Neural cell (in vitro differentiated cells): Measurements from ENCODE around the gene DPP6.

Experiments used
- CTCF ChIP-seq: fragments of 450-650 bp; IDR thresholded peaks from 2 replicates; pipeline ENCODE4 v1.5.1; 2014; ENCODE audit warnings: antibody characterized with exemption, mild to moderate bottlenecking, moderate library complexity; ENCODE audit not compliant: poor library complexity, severe bottlenecking
- EZH2 ChIP-seq: fragments of 200-600, 300-800 bp; shearing (Covaris generic), sonication (generic); IDR thresholded peaks from 2 replicates; pipeline ENCODE4 v1.6.1; 2014; ENCODE audit warnings: antibody characterized with exemption, low read length, borderline replicate concordance, mild to moderate bottlenecking; ENCODE audit not compliant: insufficient read depth, poor library complexity, severe bottlenecking
- POLR2AphosphoS5 ChIP-seq: IDR thresholded peaks from 2 replicates; pipeline ENCODE4 v1.6.1; 2012
- SMC3 ChIP-seq: fragments of 450-650 bp; conservative IDR thresholded peaks from 2 replicates; pipeline ENCODE4 v1.6.1; 2014; ENCODE audit warnings: antibody characterized with exemption, mild to moderate bottlenecking, moderate library complexity; ENCODE audit not compliant: poor library complexity
- TAF1 ChIP-seq: IDR thresholded peaks from 2 replicates; pipeline ENCODE4 v1.6.1; 2012; ENCODE audit warnings: low read depth
- TF ChIP-seq, protein P1 (sequence below): IDR thresholded peaks from 2 replicates; pipeline ENCODE4 v1.6.1; 2012; ENCODE audit warnings: borderline replicate concordance

- TF ChIP-seq EZH2 (no peak), CTCF (no peak), POLR2AphosphoS5 (no peak), SMC3 (no peak), TAF1 (no peak)
- TF ChIP-seq, protein P1, sequence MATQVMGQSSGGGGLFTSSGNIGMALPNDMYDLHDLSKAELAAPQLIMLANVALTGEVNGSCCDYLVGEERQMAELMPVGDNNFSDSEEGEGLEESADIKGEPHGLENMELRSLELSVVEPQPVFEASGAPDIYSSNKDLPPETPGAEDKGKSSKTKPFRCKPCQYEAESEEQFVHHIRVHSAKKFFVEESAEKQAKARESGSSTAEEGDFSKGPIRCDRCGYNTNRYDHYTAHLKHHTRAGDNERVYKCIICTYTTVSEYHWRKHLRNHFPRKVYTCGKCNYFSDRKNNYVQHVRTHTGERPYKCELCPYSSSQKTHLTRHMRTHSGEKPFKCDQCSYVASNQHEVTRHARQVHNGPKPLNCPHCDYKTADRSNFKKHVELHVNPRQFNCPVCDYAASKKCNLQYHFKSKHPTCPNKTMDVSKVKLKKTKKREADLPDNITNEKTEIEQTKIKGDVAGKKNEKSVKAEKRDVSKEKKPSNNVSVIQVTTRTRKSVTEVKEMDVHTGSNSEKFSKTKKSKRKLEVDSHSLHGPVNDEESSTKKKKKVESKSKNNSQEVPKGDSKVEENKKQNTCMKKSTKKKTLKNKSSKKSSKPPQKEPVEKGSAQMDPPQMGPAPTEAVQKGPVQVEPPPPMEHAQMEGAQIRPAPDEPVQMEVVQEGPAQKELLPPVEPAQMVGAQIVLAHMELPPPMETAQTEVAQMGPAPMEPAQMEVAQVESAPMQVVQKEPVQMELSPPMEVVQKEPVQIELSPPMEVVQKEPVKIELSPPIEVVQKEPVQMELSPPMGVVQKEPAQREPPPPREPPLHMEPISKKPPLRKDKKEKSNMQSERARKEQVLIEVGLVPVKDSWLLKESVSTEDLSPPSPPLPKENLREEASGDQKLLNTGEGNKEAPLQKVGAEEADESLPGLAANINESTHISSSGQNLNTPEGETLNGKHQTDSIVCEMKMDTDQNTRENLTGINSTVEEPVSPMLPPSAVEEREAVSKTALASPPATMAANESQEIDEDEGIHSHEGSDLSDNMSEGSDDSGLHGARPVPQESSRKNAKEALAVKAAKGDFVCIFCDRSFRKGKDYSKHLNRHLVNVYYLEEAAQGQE: no peak
Measured at GRCh38 chr7:154198481-154198880, 146.3 kb downstream of the DPP6 start.
